H1 (cell line): Measurements from ENCODE around the gene CLPTM1L.

Experiments used
- BCL11A ChIP-seq, 2 experiments: IDR thresholded peaks; one replicate each; pipeline ENCODE4 v1.6.1; 2011; ENCODE audit warnings: low read depth in 2 of 2, low read length in 2 of 2, mild to moderate bottlenecking in 2 of 2
- CHD2 ChIP-seq: IDR thresholded peaks from 2 replicates; pipeline ENCODE4 v1.6.1; 2012; ENCODE audit warnings: low read length, improper control_type of control experiment
- EP300 ChIP-seq, 2 experiments: IDR thresholded peaks; 1 replicate in 1 of 2; 2 replicates in 1 of 2; pipeline ENCODE4 v1.6.1; 2011 to 2012; ENCODE audit warnings: low read depth in 2 of 2, low read length in 2 of 2, mild to moderate bottlenecking in 2 of 2, borderline replicate concordance in 1 of 2, inconsistent platforms in 1 of 2, moderate library complexity in 1 of 2
- FOSL1 ChIP-seq: IDR thresholded peaks from 2 replicates; pipeline ENCODE4 v1.6.1; 2011; ENCODE audit warnings: mild to moderate bottlenecking, low read depth, low read length, moderate library complexity; ENCODE audit not compliant: insufficient read depth
- JUN ChIP-seq: IDR thresholded peaks from 2 replicates; pipeline ENCODE4 v1.6.1; 2011; ENCODE audit warnings: low read depth, mild to moderate bottlenecking, improper control_type of control experiment, low read length
- NRF1 ChIP-seq: IDR thresholded peaks from 2 replicates; pipeline ENCODE4 v1.6.1; 2011; ENCODE audit warnings: mild to moderate bottlenecking, low read depth, low read length, improper control_type of control experiment
- POLR2A ChIP-seq, 2 experiments: IDR thresholded peaks; 1 replicate in 1 of 2; 2 replicates in 1 of 2; pipeline ENCODE4 v1.6.1; 2011; ENCODE audit warnings: low read depth in 2 of 2, low read length in 2 of 2, mild to moderate bottlenecking in 2 of 2; ENCODE audit errors: control extremely low read depth in 1 of 2
- POLR2AphosphoS5 ChIP-seq: IDR thresholded peaks from 2 replicates; pipeline ENCODE4 v1.6.1; 2011; ENCODE audit warnings: low read depth, low read length
- RAD21 ChIP-seq, 2 experiments: IDR thresholded peaks in 1 of 2; conservative IDR thresholded peaks in 1 of 2; 2 replicates each; pipeline ENCODE4 v1.6.1; 2011; ENCODE audit warnings: low read depth in 2 of 2, low read length in 2 of 2, improper control_type of control experiment in 1 of 2, inconsistent platforms in 1 of 2, mild to moderate bottlenecking in 1 of 2, moderate library complexity in 1 of 2
- SUZ12 ChIP-seq: fragments of 200-600 bp; sonication (generic); IDR thresholded peaks from 2 replicates; pipeline ENCODE4 v1.6.1; 2012; ENCODE audit warnings: mild to moderate bottlenecking, inconsistent platforms, low read length, moderate library complexity, mixed read lengths
- ZNF274 ChIP-seq: IDR thresholded peaks from 2 replicates; pipeline ENCODE4 v1.7.0; 2012; ENCODE audit warnings: low read length, borderline replicate concordance; ENCODE audit errors: extremely low read depth
- TF ChIP-seq, protein P1 (sequence below), 3 experiments: IDR thresholded peaks; 1 replicate in 2 of 3; 2 replicates in 1 of 3; pipeline versions ENCODE4 v1.5.1 to v1.6.1; 2011; ENCODE audit warnings: low read length in 3 of 3, mild to moderate bottlenecking in 3 of 3, inconsistent platforms in 2 of 3, low read depth in 1 of 3, moderate library complexity in 1 of 3; ENCODE audit not compliant: insufficient read depth in 1 of 3; ENCODE audit errors: control extremely low read depth in 1 of 3
- TF ChIP-seq, protein P2 (sequence below): IDR thresholded peaks from 2 replicates; pipeline ENCODE4 v1.6.1; 2012; ENCODE audit warnings: inconsistent platforms

DNA sequence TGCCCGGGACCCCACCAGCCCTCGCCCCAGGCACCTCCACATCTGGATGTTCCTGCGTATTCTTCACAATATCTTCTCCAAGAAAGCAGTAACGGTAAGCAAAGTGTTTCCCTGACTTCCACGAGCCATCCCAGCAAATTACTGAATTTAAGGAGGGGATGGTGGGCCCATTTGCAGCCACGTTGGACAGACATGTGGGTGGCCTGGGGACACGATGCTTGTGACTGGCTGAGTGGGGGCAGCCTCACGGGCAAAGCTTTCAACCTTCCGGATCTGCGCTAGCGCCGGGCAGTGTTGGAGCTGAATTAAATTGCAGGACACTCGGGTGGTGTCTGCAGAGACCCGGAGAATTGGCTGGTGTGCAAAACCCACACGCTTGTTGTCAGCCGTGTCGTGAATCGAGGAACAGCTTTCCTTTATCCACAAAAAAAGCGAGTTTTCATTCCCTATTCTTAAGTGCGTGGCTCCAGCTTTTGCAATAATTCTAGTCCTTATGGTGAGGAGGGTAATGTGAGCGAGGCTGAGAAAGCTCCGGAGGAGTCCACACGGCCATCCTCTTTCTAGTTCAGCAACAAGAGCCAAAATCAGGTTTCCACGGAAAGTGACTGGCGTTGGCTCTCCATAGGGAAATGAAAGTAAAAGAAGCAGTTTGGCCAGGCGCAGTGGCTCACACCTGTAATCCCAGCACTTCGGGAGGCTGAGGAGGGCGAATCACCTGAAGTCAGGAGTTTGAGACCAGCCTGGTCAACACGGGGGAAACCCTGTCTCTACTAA is 17.5 kb upstream of the CLPTM1L start:
- TF ChIP-seq POLR2AphosphoS5 (no peak), EP300 (IDR thresholded peaks at IDR 0.05; ENCODE audit: borderline replicate concordance in 1 of 2, low read depth in 2 of 2, low read length in 2 of 2) (no peak), RAD21 (IDR thresholded peaks at IDR 0.05 in 1 of 2, conservative IDR thresholded peaks at IDR 0.05 in 1 of 2; ENCODE audit: low read depth in 2 of 2, low read length in 2 of 2) (no peak), NRF1 (no peak), JUN (no peak), POLR2A (IDR thresholded peaks at IDR 0.05; ENCODE audit: control extremely low read depth in 1 of 2, low read depth in 2 of 2, low read length in 2 of 2) (no peak), FOSL1 (no peak), SUZ12 (no peak), ZNF274 (no peak), BCL11A (IDR thresholded peaks at IDR 0.05; ENCODE audit: low read depth in 2 of 2, low read length in 2 of 2) (no peak), CHD2 (no peak)
- TF ChIP-seq, protein P1, sequence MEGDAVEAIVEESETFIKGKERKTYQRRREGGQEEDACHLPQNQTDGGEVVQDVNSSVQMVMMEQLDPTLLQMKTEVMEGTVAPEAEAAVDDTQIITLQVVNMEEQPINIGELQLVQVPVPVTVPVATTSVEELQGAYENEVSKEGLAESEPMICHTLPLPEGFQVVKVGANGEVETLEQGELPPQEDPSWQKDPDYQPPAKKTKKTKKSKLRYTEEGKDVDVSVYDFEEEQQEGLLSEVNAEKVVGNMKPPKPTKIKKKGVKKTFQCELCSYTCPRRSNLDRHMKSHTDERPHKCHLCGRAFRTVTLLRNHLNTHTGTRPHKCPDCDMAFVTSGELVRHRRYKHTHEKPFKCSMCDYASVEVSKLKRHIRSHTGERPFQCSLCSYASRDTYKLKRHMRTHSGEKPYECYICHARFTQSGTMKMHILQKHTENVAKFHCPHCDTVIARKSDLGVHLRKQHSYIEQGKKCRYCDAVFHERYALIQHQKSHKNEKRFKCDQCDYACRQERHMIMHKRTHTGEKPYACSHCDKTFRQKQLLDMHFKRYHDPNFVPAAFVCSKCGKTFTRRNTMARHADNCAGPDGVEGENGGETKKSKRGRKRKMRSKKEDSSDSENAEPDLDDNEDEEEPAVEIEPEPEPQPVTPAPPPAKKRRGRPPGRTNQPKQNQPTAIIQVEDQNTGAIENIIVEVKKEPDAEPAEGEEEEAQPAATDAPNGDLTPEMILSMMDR (IDR thresholded peaks at IDR 0.05; ENCODE audit: control extremely low read depth in 1 of 3, insufficient read depth in 1 of 3, low read depth in 1 of 3, low read length in 3 of 3) = no peak
- TF ChIP-seq, protein P2, sequence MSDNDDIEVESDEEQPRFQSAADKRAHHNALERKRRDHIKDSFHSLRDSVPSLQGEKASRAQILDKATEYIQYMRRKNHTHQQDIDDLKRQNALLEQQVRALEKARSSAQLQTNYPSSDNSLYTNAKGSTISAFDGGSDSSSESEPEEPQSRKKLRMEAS = no peak
